ENCODE data around the gene WDPCP.

- TF ChIP-seq POLR2AphosphoS5 (IDR thresholded peaks at IDR 0.05; ENCODE audit: low read depth, low read length) (no peak), POLR2A (IDR thresholded peaks at IDR 0.05; ENCODE audit: low read depth, low read length) (no peak), TAF1 (IDR thresholded peaks at IDR 0.05; ENCODE audit: borderline replicate concordance, low read depth, low read length) (no peak)
Observed at GRCh38 chr2:63571291-63571690, 17.0 kb downstream of the WDPCP start.
